Ovary (tissue), 9 donors: ENCODE data around the gene ZNF532. TPM values are rescaled to one million over a fixed set of nuclear protein-coding genes. Genes with fewer than 3 reads are reported as not detected.

Experiments
- DNase-seq, 5 donors: peaks; one replicate each; pipeline ENCODE4 v3.0.0-alpha.2; 2019 to 2020
- H3K27ac ChIP-seq, 2 donors: fragments of 200-600 bp; one replicate each; pipeline versions ENCODE4 v1.5.1 to v1.8.0; 2019 to 2022
- H3K27me3 ChIP-seq: fragments of 200-600 bp; one replicate; pipeline ENCODE4 v1.8.0; 2022
- H3K36me3 ChIP-seq: fragments of 200-600 bp; sonication (generic); one replicate; pipeline ENCODE4 v1.5.1; 2019
- H3K4me1 ChIP-seq: one replicate; pipeline ENCODE4 v1.8.1; 2013; ENCODE audit warnings: mild to moderate bottlenecking, moderate library complexity; ENCODE audit not compliant: insufficient read depth
- H3K4me3 ChIP-seq: fragments of 200-600 bp; sonication (generic); one replicate; pipeline ENCODE4 v1.5.1; 2017
- H3K9me3 ChIP-seq, 2 donors: fragments of 200-600 bp in 1 of 2; sonication (generic) in 1 of 2; one replicate each; pipeline versions ENCODE4 v1.5.1 to v1.8.1; 2013 to 2019; ENCODE audit warnings: mild to moderate bottlenecking in 1 of 2, moderate library complexity in 1 of 2
- EP300 ChIP-seq: sonication (generic); formaldehyde crosslinking; IDR thresholded peaks from one replicate; pipeline ENCODE4 v1.6.1; 2017; ENCODE audit warnings: antibody characterized with exemption
- POLR2A ChIP-seq: fragments of 450-650 bp; IDR thresholded peaks from one replicate; pipeline ENCODE4 v1.6.1; 2017; ENCODE audit warnings: antibody characterized with exemption, mild to moderate bottlenecking, moderate library complexity
- WGBS, 3 donors: extraction: QIAGEN DNeasy Blood & Tissue Kit in 1 of 3; methylation state at CpG; one replicate each; pipeline versions ENCODE4 v1.1.5 to v1.1.7; 2013 to 2017; 5-methylcytosine and 5-hydroxymethylcytosine counted together
- intact Hi-C, 4 donors: fragments of 100-400 bp; cut with DNase I; formaldehyde crosslinking; loops; one replicate each; pipeline versions ENCODE4 v1.11.0 to v1.15.1; 2022 to 2023
- polyA plus RNA-seq, 2 donors: library from polyadenylated mRNA; stranded (reverse); fragments of 200-250 nt in 1 of 2; fragments of 350-450 nt in 1 of 2; fragmentation: Illumina TruSeq in 1 of 2; extraction: RNeasy Lipid Tissue Mini Kit (QIAGEN cat#74804) in 1 of 2; gene quantifications; one replicate each; pipeline ENCODE4 v1.2.3, GENCODE V29; 2013 to 2014
- total RNA-seq, 7 donors: library from RNA; depleted of rRNA in 2 of 7; stranded (reverse); fragments of >200 nt in 2 of 7; fragmentation: NEBNext Ultra II Directional in 3 of 7; extraction: Animal tissue kit (Norgen Biotek cat#: 25700) in 3 of 7; gene quantifications; one replicate each; pipeline versions ENCODE4 v1.1.0 to v1.2.4, GENCODE V29; 2016 to 2023
- TF ChIP-seq, protein P1 (sequence below), 3 donors: fragments of 450-650 bp in 2 of 3; fragments of 200-600 bp in 1 of 3; IDR thresholded peaks; one replicate each; pipeline versions ENCODE4 v1.5.1 to v1.8.0; 2016 to 2022; ENCODE audit warnings: antibody characterized with exemption in 3 of 3, mild to moderate bottlenecking in 1 of 3
- donor health status: DM: no; HTN: no; CAD: no; lungs with moderate emphysema.
- donor health status: DM: no; HTN: no; CAD: no.
- donor health status: Bipolar disorder and iron deficiency.
- donor health status: DM: yes; HTN: yes; CAD: no.
- donor health status: DM: no; HTN: no; CAD: no.
- donor health status: DM: yes; HTN: yes; CAD: no.

The ZNF532 gene
- total and polyA plus RNA-seq, 9 donors = 40.5 to 162 (median 101) TPM

DNA sequence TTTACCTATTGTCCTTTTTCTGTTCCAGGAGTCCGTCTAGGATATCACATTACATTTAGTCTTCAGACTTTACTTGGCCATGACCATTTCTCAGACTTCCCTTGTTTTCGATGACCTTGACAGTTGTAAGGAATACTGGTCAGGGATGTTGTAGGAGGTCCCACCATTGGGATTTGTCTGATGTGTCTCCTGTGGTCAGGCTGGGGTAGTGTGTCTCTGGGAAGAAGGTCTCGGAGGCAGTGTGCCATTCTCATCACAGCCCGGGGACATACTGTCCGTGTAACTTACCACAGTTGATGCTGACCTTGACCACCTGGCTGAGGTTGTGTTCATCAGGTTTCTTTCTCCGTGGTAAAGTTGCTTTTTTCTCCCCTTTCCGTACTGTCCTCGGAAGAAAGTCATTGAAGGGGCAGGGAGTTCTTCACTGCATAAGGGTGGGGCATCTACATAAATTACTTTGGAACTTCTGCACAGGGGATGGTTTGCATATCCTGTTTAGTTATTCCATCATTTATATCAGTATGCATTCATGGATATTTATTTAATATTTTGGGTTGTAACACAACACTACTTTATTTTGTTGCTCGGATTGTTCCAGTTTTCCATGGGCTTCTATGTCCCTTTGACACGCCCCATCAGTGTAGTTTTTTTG, 41.2 kb downstream of the ZNF532 start:
- TF ChIP-seq POLR2A (no peak), EP300 (no peak)
- TF ChIP-seq, protein P1, sequence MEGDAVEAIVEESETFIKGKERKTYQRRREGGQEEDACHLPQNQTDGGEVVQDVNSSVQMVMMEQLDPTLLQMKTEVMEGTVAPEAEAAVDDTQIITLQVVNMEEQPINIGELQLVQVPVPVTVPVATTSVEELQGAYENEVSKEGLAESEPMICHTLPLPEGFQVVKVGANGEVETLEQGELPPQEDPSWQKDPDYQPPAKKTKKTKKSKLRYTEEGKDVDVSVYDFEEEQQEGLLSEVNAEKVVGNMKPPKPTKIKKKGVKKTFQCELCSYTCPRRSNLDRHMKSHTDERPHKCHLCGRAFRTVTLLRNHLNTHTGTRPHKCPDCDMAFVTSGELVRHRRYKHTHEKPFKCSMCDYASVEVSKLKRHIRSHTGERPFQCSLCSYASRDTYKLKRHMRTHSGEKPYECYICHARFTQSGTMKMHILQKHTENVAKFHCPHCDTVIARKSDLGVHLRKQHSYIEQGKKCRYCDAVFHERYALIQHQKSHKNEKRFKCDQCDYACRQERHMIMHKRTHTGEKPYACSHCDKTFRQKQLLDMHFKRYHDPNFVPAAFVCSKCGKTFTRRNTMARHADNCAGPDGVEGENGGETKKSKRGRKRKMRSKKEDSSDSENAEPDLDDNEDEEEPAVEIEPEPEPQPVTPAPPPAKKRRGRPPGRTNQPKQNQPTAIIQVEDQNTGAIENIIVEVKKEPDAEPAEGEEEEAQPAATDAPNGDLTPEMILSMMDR (IDR thresholded peaks at IDR 0.05) = no peak
- no peak overlapping the region for H3K27ac ChIP-seq
- WGBS, 3 donors = 77 to 81% (median 78%) methylated on average over 10 of the region's 10 CpGs
- intact Hi-C loops = no loop called here
- H3K27me3 ChIP-seq = no peaks in the 10 kb centered on the region
- no peaks in the 10 kb centered on the region for H3K9me3 ChIP-seq
- H3K4me3 ChIP-seq = no peak overlapping the region
- no peaks in the 10 kb centered on the region for H3K36me3 ChIP-seq
- H3K4me1 ChIP-seq = peaks cover 5% of the 10 kb centered on the region
- DNase-seq = no peak

GRCh38 chr18:58908006-58908405, 43.3 kb downstream of the ZNF532 start:
- H3K36me3 ChIP-seq = no peaks in the 10 kb centered on the region
- DNase-seq = no peak
- H3K9me3 ChIP-seq = no peaks in the 10 kb centered on the region
- TF ChIP-seq, protein P1 (IDR thresholded peaks at IDR 0.05) = no peak
- TF ChIP-seq EP300 (no peak), POLR2A (no peak)
- H3K27me3 ChIP-seq = no peaks in the 10 kb centered on the region
- H3K4me1 ChIP-seq = peaks cover 16% of the 10 kb centered on the region
- intact Hi-C loops = no loop called here
- 17 to 32% (median 19%) methylated on average over 1 of the region's 1 CpG for WGBS, 3 donors
- H3K27ac ChIP-seq = no peak overlapping the region
- no peak overlapping the region for H3K4me3 ChIP-seq

DNA sequence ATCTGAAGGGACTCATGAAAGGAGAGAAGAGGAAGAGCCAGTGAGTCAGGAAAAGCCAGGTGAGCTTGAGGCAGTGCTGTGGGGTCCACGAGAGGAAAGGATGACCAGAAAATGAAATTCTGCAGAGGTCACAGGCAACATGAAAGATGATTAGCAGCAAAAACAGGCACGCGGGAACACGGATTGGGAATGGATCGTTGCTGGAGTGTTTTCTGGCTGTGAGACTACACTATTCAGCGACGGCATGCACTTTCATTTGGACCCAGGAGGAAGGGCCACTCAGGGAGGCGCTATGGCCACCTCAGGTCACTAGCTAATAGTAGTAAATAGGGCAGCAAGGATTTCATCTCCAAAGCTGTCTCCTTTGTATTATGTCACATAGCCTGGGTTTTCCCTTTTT, 44.8 kb downstream of the ZNF532 start:
- Histone ChIP-seq H3K4me3 (no peak overlapping the region), H3K9me3 (no peaks in the 10 kb centered on the region), H3K27ac (no peak overlapping the region), H3K4me1 (peaks cover 19% of the 10 kb centered on the region), H3K36me3 (no peaks in the 10 kb centered on the region), H3K27me3 (no peaks in the 10 kb centered on the region)
- WGBS, 3 donors = 87 to 89% (median 87%) methylated on average over 8 of the region's 8 CpGs
- intact Hi-C loops = no loop called here
- no peak for TF ChIP-seq POLR2A
- TF ChIP-seq, protein P1 (IDR thresholded peaks at IDR 0.05) = no peak
- TF ChIP-seq EP300 = no peak
- DNase-seq = no peak

- no peaks in the 10 kb centered on the region for H3K36me3 ChIP-seq
- H3K9me3 ChIP-seq = no peaks in the 10 kb centered on the region
- DNase-seq = no peak
- H3K27me3 ChIP-seq = no peaks in the 10 kb centered on the region
- intact Hi-C loops = no loop called here
- H3K4me3 ChIP-seq = no peak overlapping the region
- TF ChIP-seq POLR2A (no peak), EP300 (no peak)
- TF ChIP-seq, protein P1 (IDR thresholded peaks at IDR 0.05) = no peak
- H3K27ac ChIP-seq = peak overlapping the region in 1 of 2 donors; percentile 58
- H3K4me1 ChIP-seq = peaks cover 19% of the 10 kb centered on the region
- 68 to 70% (median 69%) methylated on average over 4 of the region's 4 CpGs for WGBS, 3 donors
Observed at GRCh38 chr18:58911241-58911640, 46.6 kb downstream of the ZNF532 start.
